GM19438 (cell line): ENCODE results near the gene FNDC11.

Experiments used
- ATAC-seq: cut with Tn5 transposase; IDR thresholded peaks from one replicate; pipeline ENCODE4 v1.9.1; 2021; ENCODE audit warnings: low read depth; ENCODE audit not compliant: unreplicated experiment

FNDC11 gene

DNA sequence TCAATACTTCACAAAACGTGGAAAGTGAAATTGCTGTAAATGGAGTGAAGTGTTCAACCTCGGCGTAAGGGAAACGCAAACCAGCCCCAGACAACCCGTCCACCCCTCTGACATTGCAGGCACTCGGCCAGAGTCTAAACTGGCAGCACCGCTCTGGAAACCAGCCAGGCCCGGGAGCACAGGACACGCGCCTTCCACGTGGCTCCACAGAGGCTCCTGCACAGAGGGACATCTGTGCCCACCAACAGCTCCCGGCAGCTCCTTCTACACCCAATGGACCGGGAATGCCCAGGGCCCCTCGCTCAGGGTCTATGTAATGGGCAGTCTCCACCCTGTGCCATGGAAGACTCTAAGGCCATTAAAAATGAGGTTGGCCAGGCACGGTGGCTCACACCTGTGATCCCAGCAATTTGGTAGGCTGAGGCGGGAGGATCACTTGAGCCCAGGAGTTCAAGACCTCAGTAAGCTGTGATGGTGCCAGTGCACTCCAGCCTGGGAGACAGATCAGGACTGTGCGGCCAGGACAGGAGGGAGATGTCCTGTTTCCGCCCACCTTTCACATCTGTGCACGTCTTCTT, 23.4 kb downstream of the FNDC11 start:
- ATAC-seq, result no peak

DNA sequence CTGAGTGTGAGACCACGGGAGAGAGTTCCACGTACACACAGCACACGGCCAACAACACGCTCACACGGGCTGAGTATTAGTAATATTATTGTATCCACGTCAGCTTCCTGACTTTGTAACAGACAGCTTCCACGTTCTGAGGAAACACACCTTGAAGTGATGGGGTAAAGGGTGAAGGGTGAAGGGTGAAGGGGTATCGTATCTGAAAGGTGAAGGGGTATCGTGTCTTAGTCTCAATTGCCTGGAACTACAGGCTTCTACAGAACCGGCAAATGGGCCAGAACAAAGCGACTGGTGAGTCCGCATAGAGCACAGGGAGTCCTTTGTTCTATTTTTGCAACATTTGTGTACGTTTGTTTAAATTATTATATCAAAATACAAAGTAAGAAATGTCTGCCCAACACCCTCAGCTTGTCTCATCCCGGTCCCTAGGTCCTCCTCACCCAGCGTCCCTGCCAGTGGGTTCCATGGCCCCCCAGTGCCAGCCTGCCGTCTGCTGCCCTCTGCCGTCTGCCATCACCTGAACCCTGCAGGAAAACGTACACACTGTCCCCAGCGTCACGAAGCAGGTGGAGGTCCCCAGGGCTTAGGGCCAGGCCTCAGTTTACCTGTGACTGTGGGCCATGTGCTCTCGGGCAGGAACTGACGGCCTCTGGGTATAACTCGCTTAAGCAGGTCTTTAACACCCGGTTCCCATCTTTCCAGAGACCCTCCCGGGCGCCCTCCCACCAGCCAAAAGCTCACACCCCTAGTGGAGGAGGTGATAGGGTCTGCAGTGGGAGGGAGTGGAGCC, 24.5 kb downstream of the FNDC11 start:
- no peak for ATAC-seq

DNA sequence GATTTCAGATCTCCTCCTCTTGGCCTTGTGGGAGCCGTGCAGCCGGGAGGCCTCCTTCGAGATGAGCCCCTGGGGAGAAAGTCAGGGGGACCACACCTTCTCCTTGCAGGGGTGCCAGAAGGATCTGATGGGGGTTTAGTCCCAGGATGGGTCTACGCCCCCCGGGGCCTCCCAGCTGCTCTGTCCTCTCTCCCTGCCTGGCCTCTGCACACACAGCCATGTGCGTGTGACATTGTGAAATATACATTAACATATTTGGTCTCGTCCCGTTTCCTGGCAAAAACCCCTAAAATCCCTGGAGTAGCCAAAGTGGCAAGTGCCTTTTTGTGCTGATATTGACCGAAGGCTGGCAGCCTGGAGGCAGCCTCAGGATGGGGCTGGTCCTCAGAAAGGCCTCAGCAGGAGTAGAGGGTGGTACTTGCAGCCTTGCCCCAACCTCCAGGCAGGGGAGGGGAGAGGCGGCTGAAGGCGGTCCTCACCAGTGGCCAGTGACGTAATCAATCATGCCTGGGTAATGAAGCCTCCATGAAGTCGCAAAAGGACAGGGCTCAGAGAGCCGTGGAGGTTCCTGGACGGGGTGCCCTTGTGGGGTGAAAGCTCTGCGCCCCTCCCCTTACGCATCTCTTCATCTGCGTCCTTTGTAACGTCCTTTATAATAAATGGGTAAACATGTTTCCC, 25.2 kb downstream of the FNDC11 start:
- ATAC-seq, result no peak

DNA sequence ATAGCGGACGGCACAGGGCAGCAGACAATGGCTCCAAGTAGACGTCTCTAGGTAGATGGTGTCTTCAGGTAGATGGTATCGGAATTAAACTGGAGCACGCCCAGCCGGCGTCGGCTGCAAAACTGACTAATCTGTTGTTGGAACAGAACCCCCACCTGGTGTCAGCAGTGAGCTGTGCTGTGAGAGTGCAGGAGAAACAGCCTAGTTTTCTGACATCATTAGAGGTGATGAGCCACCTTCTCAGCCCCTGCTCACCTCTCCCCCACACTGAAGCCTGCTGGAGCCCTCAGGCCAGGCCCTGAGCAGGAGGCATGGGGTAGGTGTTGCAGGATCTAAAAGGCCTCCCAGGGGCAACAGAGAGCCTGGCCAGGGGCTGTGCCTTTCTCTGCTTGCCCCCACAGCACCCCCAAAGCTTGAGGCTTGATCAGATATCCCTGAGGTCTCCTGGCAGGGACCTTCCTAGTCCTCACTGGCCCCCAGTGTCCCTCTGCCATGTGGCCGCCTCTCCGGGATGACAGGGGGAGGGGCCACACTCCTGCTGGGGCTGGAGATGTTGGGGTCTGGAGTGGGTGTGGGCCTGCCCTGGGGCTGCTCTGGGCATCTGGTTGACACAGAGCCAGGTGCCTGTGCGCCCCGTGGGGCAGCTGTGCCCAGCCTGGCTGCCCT, 27.0 kb downstream of the FNDC11 start:
- no peak for ATAC-seq

DNA sequence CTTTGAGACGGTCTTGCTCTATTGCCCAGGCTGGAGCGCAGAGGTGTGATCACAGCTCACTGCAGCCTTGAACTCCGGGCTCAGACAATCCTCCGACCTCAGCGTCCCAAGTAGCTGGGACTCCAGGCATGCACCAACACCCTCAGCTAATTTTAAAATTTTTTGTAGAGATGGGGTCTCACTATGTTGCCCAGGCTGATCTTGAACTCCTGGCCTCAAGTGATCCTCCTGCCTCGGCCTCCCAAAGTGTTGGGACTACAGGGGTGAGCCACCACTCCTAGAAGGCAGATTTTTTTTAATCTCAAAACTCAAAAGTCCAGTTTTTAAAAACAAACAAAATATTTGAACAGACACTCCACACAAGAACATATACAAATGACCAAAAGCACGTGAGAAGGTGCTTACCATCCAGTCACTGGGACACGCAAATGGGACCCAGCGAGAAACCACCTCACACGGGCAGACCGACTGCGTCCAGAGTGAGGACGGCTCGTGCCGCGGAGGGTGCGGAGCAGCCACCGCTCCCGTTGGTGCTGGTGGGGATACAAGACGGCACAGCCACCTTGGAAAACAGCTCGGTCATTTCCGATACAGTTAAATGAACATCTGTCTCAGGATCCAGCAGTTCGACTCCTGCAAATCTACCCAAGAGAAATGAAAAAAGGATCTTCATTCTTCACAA, 28.6 kb downstream of the FNDC11 start:
- ATAC-seq, result no peak

DNA sequence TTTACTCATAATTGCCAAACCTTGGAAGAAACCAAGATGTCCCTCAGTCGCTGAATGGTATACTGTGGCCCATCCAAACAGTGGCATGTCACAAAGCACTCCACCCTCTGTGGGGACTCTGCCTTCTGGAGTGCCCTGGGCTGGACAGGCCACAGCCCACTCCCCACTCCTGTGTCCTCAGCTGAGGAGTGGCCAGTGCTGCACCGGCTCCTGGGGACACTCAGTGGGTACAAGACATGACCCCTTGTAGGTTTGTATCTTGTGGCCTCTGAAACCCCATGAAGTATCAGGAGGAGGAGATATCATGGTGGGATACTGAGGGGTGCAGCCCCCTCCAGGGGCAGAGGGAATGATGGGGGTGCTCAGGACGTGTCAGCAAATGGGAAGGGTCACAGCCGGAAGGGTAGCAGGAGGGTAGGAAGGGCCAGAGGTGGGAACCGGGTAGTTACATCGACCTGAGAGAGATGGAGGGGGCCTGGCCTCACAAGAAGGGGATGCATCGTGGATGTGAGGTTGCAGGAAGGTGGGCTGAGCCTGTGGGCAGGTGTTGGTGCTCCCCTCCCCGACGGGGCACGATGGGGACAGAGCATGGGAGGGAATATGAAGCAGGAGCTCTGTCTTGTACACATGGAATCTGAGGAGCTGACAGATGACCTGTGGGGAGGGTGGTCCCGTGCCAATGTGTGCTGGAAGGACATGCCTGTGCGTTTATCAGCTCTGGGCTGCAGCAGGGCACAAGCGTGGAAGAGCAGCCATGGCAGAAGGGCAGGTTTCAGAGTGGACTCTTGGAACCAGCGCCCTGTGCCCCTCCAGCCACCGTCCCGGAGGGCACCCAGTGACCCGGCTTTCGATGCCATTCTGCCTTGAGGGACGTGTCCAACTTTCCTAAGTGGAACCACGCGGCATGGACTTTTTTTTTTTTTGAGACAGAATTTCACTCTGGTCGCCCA, 31.9 kb downstream of the FNDC11 start:
- ATAC-seq, result no peak

DNA sequence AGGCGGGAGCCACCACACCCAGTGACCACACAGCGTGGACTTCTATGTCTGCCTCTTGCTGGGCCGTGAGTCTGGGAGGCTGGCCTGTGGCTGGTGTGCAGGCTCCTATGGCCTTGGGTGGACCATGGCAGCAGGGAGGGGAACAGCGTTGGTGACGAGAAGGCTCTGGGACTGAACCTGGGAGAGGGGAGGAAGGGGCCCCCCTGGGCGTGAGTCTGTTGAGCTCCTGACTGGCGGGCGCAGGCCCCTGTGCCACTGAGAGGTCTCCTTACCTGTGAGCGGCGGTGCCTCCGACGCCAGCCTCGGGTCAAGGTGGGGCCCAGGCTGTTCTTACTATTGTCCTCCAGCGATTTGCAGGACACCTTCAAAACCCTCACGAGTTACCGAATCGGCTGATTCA, 32.8 kb downstream of the FNDC11 start:
- no peak for ATAC-seq

DNA sequence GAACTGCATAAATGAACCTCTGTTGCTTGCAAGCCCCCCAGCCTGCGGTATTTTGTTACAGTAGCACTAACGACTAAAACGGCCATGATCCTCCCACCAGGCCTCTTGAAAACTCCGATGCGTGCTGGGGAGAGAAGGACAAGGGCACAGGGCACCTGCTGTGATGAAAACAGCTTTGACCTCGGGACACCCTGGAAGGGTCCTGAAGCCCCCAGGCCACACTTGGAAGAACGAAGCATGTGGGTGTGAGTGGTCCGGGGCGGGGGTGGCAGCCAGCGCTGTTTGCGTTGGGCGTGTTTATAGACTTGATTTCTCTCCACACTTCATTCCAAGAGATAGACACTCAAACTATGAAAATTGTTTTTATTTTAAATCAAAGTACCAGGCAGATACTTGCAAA, 33.3 kb downstream of the FNDC11 start:
- no peak for ATAC-seq

DNA sequence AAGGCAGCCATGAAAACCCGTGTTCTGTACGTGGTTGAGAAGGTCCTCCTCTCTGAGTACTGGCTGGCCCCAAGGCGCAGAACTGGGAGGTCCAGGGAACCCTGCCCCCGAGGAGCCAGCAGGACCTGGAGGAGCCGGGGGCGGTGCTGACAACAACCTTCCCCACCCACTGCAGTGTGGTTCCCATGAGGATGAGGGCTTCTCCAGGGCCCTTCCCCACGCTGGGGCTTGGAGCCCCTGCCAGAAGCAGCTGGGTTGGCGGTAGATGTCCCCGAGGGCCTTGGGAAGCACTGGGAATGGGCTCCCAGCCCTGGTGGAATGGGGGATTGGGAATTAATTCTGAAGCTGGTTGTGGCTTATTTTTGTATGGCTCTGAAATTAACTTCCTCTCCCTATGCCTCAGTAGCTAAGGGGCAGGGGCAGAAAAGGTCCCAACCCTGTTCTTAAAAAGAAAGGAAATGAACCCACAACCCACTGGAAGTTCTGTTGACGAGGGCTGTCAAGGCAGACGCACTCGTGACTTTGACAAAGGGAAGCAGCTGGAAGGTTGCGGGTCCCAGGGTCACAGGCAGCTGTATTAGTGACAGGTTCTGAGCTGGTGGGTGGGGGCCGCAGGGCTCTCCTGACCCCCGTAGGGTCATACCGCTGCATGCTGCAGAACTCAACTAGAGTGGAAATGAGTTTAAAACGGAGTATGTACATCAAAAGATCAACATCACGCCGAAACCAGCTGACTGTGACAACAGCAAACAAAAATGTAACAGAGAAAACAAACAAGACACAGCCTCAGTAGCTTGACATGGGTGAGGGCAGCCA, 34.0 kb downstream of the FNDC11 start:
- no peak for ATAC-seq

DNA sequence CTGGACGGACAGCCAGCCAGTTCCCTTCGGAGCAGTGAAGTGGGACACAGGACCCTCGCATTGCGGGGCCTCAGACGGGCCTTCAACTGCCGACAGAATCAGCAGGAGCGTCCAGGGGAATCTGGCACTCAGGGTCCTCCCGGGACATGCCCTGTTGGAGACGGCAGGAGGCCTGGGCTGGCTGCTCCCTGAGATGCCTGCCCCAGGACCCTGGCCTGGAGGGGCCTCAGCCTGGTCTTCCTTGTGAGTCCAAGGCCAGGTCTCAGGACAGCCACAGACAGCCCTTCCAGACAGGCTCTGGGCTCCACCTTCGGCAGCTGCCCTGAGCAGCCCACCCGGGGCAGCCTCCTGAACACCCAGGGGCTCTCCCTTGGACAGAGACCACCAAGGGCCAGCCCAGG, 34.7 kb downstream of the FNDC11 start:
- ATAC-seq, result no peak

DNA sequence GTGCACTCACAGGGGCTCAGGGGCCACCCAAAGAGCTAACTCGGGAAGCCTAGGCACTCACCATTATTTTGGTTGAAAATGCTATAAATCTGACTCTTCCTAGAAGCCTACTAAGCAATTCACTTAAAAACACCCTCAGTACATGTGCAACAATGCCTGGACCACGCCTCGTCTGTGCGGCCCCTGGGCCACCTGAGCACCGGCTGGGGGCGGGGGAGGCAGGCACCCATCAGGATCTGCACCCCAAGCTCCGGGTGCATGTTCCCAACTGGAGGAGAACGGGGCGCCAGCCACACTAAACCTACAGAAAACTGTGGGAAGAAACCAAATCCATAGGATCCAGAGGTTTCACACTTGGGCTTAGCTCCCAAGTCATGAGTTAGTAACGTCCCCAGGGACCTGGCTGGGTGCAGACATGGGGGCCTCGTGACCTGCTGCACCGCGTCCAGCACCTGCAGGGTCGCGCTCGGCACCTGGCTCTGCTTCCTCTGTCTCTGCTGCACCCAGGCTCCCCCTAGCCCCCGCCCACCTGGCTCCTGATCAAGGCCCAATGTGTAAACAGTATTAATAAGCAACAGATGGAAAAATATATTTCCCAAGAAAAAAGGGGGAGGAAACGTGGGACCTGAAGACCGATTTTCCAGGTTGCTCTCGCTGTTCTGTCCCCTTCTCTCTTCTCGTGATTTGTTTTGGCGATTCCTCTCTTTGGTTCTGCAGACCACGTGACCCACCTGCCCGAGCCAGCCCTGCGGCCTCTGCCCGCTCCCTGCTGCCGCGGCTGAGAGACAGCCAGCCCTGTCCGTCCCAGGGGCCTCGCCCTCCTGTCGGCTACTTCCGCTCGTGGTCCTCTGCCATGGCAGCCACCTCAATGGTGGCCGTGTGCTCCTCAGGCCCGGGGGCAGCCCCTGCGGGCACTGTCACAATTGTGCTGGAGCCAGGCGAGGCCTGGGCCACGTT, 35.6 kb downstream of the FNDC11 start:
- no peak for ATAC-seq

DNA sequence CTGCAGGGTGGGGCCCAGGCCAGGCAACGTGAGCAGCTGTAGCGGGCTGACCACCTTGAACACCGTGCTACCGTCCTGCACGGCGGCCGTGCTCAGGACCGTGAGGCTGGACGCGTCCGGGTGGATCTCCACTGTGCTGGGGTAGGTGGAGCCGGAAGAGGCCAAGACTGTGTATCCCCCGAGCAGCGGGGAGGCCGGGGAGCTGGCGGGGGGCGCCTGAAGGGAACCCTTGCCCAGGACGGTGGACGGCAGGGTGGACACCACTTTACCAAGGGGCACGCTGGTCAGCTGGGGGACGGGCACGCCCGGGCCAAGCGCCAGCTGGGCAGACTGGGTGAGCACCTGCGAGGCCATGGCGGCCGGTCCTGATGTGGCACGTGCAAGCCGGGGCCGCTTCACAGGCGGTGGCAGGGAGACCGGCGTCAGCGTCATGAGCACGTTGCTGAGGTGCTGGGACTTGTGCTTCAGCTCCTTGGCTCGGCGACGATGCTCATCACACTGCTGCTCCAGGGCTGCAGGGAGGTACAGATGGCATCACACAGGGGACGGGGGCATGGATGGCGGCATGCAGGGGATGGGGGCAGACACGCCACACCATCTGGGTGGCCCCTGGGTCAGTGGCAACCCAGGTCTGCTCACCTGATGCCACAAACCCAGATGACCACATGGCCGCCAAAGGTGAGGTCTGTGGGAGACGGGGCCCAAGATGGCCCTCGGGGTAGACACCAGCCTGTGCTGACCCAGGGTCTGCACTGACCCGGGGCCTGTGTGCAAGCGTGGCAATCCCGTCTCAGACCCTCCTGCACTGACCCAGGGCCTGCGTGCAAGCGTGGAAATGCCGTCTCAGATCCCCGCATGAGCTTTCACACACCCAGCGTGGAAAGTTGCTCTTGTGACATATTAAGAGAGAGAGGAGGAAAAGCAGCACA, 36.5 kb downstream of the FNDC11 start:
- ATAC-seq, result no peak

DNA sequence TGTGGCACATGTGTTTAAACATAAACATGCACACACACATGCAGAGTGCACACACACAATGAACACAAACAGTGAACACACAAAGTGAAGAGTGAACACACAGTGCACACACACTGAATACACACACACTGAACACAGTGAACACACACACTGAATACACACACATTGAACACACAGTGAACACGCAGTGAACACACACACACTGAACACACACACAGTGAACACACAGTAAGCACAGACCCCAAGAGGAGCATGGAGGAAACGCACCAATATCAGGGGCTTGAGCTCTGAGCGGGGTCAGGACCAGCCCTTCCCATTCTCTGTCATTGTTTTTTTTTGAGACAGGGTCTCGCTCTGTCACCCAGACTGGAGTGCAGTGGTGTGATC, 37.2 kb downstream of the FNDC11 start:
- ATAC-seq, result no peak

DNA sequence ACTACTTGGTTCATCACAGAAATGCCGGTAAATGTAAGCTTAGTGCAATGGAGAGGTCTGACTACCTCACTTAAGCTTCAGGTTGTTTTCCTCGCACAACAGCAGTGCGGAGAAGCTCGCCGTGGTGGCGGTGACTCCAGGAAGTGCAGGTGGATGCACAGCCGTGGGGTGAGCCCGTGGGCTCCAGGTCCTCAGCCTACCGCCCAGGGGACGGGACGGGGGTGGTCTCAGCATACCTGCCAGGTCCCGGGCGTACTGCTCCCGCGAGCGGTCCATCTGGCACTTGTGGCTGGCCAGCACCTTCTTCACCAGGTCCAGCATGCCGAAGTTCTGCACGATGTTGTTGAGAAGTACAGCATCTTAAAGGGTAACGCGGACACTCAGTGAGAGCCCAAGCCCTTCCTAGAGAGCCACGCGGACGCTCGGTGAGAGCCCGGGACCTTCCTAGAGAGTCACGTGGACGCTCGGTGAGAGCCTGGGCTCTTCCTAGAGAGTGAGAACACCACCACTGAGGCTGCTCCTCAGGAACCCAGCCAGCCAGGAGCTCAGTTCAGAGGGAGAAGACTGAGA, 37.9 kb downstream of the FNDC11 start:
- no peak for ATAC-seq

DNA sequence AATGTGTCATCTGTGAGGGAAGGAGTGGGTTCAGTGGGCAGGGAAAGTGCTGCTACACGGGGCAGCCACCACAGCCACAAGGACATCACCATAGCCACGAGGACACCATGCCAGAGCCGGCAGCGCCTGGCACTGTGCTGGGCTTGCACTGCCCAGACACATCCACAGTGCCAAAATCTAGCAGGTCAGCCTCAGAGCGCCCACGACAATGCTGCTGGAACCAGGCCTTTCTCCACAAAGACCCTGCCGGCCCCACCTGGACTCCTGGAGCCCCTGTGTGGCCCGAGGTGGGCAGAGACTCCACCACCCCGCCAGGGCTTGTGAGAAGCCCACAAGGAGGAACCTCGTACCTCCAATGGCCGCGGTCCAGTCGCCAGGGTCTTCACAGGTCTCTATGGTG, 38.7 kb downstream of the FNDC11 start:
- ATAC-seq, result no peak

DNA sequence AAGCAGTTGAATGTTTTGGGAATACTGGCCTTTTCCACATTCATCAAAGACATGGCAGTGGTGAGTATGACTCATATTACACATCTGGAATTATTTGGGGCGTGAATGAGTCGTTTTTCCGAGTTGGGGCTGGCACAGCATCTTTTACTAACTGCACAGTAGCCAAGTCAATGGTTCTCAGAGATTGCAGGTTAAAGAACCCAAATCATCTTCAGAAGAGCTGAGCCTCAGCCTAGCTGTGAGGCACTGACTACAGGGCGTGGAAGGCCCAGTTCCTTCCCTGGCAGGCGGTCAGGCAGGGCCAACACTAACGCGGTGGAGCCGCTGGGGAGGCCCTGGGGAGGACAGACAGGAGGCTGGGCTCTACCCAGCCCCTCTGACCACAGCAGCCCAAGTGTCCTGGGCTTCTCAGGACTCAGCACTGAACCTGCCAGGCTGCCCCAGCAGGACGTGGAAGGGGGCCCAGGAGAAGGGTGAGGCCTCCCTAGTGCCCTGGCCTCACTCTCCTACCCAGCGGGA, 40.1 kb downstream of the FNDC11 start:
- ATAC-seq, result no peak
